HG03432 (cell line): ENCODE results near the gene CHST15.
"Not testable (repeated sequence)": the region's sequence is repeated elsewhere in the genome, so short reads cannot be mapped to it uniquely, and the experiment has no call there.

ENCODE experiments used
- ATAC-seq: cut with Tn5 transposase; IDR thresholded peaks from one replicate; pipeline ENCODE4 v1.9.1; 2021; ENCODE audit warnings: mild to moderate bottlenecking, moderate library complexity; ENCODE audit not compliant: unreplicated experiment

Gene CHST15

GRCh38 chr10:124124123-124124768, 30.8 kb upstream of the CHST15 start:
- ATAC-seq, result peak; percentile 51

GRCh38 chr10:124123156-124123555, 29.8 kb upstream of the CHST15 start:
- no peak for ATAC-seq

DNA sequence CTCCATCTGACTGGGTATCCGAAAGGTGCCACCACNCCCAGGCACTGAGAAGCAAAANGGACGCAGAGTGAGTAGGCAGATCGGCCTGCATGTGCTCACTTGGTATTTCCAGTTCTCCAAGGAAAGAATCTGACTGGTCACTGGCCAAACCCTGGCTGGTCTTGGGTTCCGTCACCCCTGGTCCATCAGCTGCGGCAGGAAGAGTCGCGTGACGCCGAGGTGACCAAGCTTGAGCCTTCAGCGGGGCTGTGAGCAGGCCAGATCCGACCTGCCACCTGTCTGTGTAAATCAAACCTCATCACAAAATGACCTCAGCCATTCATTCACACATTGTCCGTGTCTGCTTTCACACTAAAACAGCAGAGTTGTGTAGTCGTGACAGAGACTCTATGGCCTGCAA, 28.8 kb upstream of the CHST15 start:
- no peak for ATAC-seq

DNA sequence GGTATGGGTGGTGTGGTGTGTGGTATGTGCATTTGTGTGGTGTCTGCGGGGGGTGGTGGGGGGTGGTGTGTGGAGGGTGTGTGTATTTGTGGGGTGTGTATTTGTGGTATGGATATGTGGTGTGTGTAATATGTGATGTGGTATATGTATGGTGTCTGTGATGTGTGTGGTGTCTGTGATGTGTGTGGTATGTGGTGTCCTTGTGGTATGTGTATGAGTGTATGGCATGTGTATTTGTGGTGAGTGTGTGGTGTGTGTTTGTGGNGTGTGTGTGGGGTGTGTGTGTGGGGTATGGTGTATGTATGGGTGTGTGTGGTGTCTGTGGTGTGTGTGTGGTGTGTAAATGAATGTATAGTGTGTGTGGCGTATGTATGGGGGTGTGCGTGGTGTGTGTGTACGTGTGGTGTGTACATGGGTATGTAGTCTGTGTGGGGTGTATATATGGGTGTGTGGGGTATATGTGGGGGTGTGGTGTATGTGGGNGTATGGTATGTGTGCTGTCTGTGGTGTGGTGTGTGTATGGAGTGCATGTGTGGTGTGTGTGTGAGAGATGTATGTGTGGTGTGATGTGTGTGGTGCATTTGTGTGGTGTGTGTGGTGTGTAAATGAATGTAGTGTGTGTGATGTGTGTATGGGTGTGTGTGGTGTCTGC, 27.1 kb upstream of the CHST15 start:
- ATAC-seq, result no peak

DNA sequence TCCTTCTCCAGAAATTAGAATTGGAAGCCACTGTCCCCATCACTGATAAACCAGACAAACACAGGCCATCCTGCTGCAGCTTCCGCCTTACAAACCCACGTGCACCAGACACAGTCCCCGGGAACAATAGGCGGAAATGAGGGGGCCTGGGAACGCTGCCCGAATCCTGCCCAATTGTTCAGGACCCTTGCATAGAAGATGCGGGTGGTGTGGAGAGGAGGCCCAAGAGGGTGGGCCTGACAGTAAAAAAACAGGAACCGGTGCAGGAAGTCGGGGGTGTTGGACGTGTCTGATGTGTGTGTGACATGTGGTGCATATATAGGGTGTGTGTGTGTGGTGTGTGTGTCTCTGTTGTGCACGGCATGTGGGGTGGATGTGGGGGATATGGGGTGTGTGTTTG, 26.5 kb upstream of the CHST15 start:
- no peak for ATAC-seq

- no peak for ATAC-seq
Measured at GRCh38 chr10:124119216-124119615, 25.8 kb upstream of the CHST15 start.

DNA sequence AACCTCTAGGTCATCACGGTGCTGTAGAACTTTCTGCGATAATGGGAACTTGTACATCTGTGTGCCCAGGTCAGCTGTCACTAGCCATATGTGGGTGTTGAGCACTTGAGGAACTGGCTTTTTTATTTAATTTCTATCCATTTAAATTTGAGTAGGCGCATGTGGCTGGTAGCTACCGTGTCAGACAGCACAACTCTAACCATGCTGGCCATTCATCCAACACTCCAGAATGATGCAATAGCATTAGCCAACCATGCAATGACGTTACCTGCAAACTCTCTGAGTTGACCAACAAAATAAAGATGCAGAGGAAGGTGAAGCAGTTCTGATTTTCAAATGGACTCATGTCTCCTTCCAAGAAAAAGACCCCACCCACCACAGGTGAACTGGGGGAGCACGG, 24.4 kb upstream of the CHST15 start:
- ATAC-seq, result no peak

- ATAC-seq, result no peak
Measured at GRCh38 chr10:124117511-124117785, 24.1 kb upstream of the CHST15 start.

DNA sequence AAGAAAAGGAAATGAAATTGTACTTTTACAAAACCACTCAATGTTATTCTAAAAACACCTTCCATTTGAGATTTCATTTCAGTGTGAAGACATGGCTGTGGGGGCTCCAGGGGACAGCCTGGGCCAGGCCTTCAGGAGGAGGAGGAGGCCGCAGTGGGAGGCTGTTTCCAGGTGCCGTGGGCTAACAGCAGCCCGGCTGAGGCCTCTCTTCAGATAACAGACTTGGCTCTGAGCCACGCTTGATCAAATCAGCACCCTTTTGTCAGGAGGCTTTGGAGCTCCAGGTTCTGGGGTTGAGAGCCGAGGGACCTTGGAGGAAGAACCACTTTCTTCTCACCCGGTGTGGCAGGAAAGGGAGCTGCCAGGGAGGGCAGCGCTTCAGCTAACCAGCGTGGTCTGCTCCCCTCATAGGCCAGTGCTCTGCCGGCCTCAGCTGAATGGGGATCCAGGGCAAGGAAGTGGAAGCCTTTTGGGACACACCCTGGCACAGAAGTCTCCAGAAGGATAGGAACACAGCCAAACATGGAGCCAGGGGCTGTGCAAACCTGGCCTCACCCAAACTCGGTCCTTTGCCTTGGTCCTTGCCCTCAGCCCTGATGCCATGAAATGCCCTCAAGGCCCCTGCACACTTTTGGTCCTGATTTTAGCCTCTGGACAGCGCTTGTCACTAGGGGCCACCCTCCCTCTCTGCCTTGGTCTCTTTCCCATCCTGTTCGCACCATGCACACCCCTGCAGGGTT, 23.5 kb upstream of the CHST15 start:
- ATAC-seq, result no peak

DNA sequence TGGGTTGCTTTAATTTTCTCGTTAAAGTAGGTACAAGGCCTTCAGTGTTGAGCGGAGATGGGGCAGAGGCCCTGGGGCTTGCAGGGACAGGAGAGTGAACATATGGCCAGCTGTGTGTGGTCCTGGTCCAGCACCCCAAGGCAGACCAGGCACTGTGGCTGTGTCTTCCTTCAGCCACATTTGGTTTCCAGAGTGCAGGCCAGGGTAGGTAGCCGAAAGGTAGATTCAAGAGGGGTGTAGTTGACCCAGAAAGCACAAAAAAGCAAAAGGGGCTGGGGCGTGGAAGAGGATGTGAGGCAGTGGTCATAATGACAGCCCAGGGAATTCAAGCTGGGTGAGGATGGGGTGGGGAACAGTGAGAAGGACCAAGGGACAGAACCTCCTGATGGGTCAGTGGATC, 21.3 kb upstream of the CHST15 start:
- ATAC-seq, result no peak

GRCh38 chr10:124112891-124113580, 19.6 kb upstream of the CHST15 start:
- no peak for ATAC-seq

- ATAC-seq, result no peak
Measured at GRCh38 chr10:124110882-124111281, 17.5 kb upstream of the CHST15 start.

DNA sequence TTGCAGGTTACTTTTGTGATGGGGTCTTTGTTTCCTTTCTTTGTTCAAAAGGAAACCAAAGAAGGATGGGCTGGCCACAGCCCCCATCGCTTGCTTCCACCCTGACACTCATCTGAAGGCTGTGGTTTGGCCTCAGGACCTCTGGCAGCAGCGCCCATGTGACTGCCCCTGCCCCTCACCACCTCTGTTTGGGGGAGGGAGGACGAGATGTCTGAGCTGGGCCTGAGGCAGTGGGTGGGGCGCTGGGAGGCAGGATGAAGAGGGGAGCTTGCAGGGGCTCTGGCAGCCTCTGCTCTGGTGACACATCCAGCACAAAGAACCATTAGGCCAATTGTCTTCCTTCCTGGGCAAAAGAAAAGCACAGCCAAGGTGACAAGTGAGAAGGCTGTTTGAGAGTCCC, 15.9 kb upstream of the CHST15 start:
- ATAC-seq, result no peak

- no peak for ATAC-seq
Measured at GRCh38 chr10:124107072-124107471, 13.7 kb upstream of the CHST15 start.

DNA sequence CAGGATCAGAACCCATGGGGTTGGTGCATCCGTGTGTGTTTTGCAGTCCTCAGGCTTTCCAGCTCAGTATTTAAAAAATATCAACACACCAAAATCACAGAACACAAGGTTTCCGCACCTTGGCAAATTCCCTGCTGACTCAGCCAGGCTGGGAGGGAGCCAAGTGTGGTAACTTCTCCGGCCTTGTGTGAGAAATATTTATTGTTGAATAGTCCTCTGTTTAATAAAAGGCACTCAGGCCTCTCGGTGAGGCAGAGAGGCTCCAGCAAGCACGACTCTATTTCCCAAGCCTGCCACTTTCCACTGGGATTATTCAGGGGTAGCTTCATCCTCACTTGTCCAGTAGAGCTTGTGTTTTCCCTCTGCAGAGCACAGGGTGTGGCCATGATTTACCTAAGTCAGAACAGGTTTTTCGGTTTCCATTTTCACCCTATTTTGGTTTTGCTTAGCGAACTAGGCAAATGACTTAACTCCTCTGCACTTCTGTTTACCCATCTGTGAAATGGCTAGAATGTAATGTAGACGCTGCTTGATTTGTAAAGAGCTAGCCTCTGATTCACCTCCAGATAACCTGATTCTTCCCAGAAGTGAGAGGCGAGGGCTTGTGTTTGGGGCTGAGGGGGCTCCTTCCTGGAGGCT, 13.0 kb upstream of the CHST15 start:
- ATAC-seq, result peak; percentile 91

GRCh38 chr10:124105594-124105993, 12.2 kb upstream of the CHST15 start:
- ATAC-seq, result no peak

DNA sequence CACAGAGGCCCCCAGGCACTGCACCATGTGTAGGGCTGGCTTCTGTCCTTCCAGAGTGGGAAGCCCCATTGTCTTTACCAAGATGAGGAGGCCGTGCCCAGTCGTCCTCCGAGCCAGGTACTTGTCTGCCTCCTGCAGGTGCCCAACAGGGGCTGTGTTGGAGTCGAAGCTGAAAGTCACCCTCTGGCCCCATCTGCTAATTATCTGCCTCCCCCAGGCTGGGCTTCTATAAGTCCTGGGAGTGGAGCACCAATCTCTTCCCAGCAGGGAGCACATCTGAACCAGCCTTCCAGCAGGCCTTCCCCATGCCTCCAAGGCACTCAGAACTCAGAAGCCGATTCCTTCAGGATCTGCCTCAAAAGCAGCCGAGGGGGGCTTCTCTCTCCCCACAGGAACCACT, 11.6 kb upstream of the CHST15 start:
- no peak for ATAC-seq

DNA sequence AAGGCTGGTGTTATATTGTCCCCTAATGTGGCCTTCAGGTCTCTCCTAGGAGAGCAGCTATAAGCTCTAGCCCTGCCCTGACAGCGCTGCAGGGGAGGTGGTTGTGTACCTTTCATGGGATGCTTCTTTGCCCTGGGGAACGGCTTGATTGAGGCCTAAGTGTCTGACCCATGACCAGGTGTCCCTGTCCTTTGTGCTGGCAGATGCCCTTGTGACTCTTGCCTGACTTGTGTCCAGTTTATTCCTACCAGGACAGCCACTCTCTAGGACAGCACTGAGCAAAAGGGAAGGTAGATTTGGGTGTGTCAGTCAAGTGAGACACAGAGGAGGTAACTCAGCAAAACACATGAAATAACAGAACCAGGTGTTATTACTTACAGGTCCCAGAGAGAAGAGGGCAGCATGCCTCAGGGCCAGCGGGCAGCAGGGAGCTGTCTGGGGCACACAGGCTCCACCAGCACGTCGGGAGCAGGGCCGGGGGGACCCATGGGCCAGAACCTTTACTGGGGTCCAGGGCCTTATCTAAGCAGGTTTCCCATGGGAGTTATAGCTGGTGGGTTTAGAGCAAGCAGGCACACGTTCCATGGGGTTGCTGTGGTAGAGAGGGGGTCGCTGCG, 10.7 kb upstream of the CHST15 start:
- no peak for ATAC-seq

GRCh38 chr10:124101351-124101750, 8.0 kb upstream of the CHST15 start:
- no peak for ATAC-seq

DNA sequence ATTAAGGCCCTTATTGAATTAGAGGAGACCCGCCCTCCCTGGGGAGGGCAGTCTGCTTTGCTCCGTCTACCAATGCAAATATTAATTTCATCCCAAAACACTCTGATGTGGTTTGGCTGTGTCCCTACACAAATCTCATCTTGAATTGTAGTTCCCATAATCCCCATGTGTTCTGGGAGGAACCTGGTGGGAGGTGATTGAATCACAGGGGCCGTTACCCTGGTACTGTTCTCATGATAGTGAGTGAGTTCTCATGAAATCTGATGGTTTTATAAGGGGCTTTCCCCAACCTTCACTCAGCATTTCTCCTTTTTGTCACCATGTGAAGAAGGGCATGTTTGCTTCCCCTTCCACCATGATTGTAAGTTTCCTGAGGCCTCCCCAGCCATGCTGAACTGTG, 7.3 kb upstream of the CHST15 start:
- ATAC-seq, result not testable (repeated sequence)

- no peak for ATAC-seq
Measured at GRCh38 chr10:124100124-124100523, 6.7 kb upstream of the CHST15 start.
